GM12873 (cell line): Measurements from ENCODE around the gene AFDN.

Experiments
- CTCF ChIP-seq: IDR thresholded peaks from 2 replicates; pipeline ENCODE4 v1.5.1; 2012; ENCODE audit warnings: low read depth, mild to moderate bottlenecking, moderate library complexity, low read length, control low read depth; ENCODE audit not compliant: insufficient read depth; ENCODE audit errors: missing control alignments

Gene AFDN

GRCh38 chr6:168011291-168011690 lies 184.6 kb downstream of the AFDN start:
- TF ChIP-seq CTCF = no peak

GRCh38 chr6:168012431-168013249 lies 185.9 kb downstream of the AFDN start:
- no peak for TF ChIP-seq CTCF

GRCh38 chr6:168013250-168013915 lies 186.7 kb downstream of the AFDN start:
- no peak for TF ChIP-seq CTCF

- TF ChIP-seq CTCF = no peak
Measured at GRCh38 chr6:168014428-168014827, 187.7 kb downstream of the AFDN start.

DNA sequence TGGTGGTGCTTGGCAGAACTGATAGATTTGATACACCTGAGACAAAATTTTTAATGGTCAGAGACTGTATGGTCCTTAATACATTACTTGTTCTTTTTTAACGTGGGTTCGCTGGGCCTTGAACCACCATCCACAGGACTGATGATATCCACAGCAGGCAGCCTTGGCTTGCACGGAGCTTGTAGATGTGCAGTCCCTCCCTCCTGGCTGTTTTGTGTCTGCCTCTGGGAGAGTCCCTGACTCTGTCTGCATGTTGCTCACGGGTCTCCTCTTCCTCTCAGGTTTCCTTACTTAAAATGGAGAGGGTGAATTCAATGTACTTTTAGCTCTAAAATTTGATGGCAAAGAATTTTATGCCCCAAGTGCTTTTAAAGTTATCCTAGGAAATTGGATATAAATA lies 188.3 kb downstream of the AFDN start:
- no peak for TF ChIP-seq CTCF

DNA sequence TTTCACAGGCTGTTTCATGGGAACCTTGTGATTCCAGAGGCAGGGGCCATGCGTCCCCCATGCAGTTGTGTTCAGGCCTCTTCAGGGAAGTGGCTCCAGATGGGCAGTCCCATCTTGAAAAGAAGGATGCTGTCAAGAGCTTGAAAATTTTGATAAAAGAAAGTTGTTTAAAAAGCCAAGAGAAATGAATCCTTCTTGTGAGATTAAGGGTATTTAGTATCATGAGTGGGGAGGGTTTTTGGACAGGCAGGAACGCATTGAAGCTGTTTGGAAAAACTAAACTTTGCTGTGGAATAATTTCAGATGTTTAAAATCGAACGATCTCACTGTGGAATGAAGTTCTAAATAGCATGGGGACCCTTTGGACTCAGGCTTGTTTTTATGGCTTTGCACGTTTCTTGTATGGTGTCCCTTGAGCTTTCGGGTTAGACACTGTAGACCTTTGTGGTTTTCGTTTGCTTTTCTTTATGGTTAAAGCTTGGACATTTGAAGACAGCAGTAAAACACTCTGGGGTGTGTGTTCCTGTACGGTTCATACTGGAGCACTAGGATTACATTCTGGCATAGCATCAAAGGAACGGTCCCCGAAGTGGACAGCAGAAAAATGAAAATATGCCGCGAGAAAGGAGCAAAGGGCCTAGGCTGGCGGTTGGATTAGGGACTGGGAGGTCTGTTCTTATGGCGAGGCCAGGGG lies 188.9 kb downstream of the AFDN start:
- no peak for TF ChIP-seq CTCF

DNA sequence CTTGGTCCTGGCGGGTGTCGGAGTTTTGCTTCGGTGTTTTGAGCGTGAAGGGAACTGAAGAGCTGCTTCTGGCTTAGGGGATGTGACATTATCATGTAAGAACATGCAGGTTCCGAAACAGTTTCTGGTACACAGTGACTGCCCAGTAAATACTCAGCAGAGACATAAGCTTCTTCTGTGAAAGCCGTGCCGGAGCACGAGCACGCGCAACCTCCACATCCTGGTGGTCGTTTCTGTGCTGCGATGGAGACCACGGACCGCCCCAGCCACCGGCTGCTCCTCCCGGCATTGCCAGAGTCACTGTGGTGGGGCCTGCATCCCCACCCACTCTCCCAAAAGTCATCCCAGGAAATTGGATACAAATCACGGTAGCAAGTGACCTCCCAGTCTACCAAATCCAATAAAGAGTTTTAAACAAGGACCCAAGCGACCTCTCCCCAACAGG lies 189.5 kb downstream of the AFDN start:
- TF ChIP-seq CTCF = no peak
